Breast epithelium (tissue), 4 donors: ENCODE data around the gene GPR55. TPM values are rescaled to one million over a fixed set of nuclear protein-coding genes. Genes with fewer than 3 reads are reported as not detected.
A peak's percentile ranks its signal among the peaks of the same experiment; 100 is the strongest.

ENCODE experiments used
- DNase-seq, 2 donors: peaks; one replicate each; pipeline ENCODE4 v3.0.0-alpha.2; 2019; ENCODE audit warnings: low spot score in 2 of 2
- H3K27ac ChIP-seq, 2 donors: fragments of 200-600 bp; sonication (generic) in 1 of 2; one replicate each; pipeline ENCODE4 v1.5.1; 2016 to 2019; ENCODE audit warnings: mild to moderate bottlenecking in 1 of 2
- H3K27me3 ChIP-seq, 2 donors: fragments of 200-600 bp; sonication (generic) in 1 of 2; one replicate each; pipeline versions ENCODE4 v1.5.1 to v1.6.0; 2017 to 2019; ENCODE audit warnings: control low read depth in 1 of 2, mild to moderate bottlenecking in 1 of 2
- H3K36me3 ChIP-seq: fragments of 200-600 bp; one replicate; pipeline ENCODE4 v1.5.1; 2019
- H3K4me1 ChIP-seq, 2 donors: fragments of 200-600 bp; sonication (generic); one replicate each; pipeline ENCODE4 v1.5.1; 2016 to 2019; ENCODE audit warnings: control low read depth in 1 of 2
- H3K4me3 ChIP-seq, 3 donors: fragments of 200-600 bp; sonication (generic); 1 replicate in 2 of 3; 2 replicates in 1 of 3; pipeline ENCODE4 v1.5.1; 2016 to 2019; ENCODE audit warnings: mild to moderate bottlenecking in 3 of 3, moderate library complexity in 2 of 3
- H3K9me3 ChIP-seq, 2 donors: fragments of 200-600 bp; sonication (generic) in 1 of 2; one replicate each; pipeline ENCODE4 v1.5.1; 2016 to 2019; ENCODE audit warnings: control low read depth in 1 of 2
- POLR2A ChIP-seq: fragments of 450-650 bp; IDR thresholded peaks from one replicate; pipeline ENCODE4 v1.6.1; 2016; ENCODE audit warnings: antibody characterized with exemption, mild to moderate bottlenecking, moderate library complexity
- POLR2AphosphoS5 ChIP-seq, 3 donors: sonication (generic); formaldehyde crosslinking; IDR thresholded peaks; one replicate each; pipeline ENCODE4 v1.6.1; 2017; ENCODE audit warnings: antibody characterized with exemption in 3 of 3
- intact Hi-C: fragments of 100-400 bp; cut with DNase I; formaldehyde crosslinking; loops from one replicate; pipeline ENCODE4 v1.15.1; 2023; ENCODE audit warnings: low total_unique reads
- total RNA-seq, 3 donors: library from RNA; depleted of rRNA; stranded (reverse); fragments of >200 nt; gene quantifications; one replicate each; pipeline ENCODE4 v1.1.0, GENCODE V29; 2016
- TF ChIP-seq, protein P1 (sequence below), 3 donors: fragments of 450-650 bp; IDR thresholded peaks; one replicate each; pipeline ENCODE4 v1.5.1; 2016 to 2017; ENCODE audit warnings: antibody characterized with exemption in 3 of 3, mild to moderate bottlenecking in 3 of 3, moderate library complexity in 3 of 3

Gene GPR55
- total RNA-seq, 3 donors from 2014 or later: 0.16 to 0.44 TPM; not detected in 1

DNA sequence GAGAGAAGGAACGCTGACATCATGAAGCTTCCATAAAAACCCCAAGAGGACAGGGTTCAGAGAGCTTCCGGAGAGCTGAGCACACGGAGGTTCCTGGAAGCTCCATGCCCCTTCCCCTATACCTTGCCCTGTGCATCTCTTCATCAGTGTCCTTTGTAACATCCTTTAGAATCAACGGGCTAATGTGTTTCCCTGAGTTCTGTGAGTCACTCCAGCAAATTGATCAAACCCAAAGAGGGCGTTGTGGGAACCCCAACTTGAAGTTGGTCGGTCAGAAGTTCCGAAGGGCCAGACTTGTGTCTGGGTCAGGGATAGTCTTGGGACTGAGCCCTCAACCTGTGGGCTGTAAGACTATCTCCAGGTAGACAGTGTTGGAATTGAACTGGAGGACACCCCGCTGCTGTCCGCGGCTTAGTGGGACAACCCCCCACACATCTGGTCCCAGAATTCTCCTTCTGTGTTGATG is 25.9 kb upstream of the GPR55 start:
- no peaks in the 10 kb centered on the region for H3K27me3 ChIP-seq
- no peak overlapping the region for H3K4me3 ChIP-seq
- TF ChIP-seq POLR2A (no peak), POLR2AphosphoS5 (IDR thresholded peaks at IDR 0.05) (no peak)
- TF ChIP-seq, protein P1, sequence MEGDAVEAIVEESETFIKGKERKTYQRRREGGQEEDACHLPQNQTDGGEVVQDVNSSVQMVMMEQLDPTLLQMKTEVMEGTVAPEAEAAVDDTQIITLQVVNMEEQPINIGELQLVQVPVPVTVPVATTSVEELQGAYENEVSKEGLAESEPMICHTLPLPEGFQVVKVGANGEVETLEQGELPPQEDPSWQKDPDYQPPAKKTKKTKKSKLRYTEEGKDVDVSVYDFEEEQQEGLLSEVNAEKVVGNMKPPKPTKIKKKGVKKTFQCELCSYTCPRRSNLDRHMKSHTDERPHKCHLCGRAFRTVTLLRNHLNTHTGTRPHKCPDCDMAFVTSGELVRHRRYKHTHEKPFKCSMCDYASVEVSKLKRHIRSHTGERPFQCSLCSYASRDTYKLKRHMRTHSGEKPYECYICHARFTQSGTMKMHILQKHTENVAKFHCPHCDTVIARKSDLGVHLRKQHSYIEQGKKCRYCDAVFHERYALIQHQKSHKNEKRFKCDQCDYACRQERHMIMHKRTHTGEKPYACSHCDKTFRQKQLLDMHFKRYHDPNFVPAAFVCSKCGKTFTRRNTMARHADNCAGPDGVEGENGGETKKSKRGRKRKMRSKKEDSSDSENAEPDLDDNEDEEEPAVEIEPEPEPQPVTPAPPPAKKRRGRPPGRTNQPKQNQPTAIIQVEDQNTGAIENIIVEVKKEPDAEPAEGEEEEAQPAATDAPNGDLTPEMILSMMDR (IDR thresholded peaks at IDR 0.05): no peak
- DNase-seq: no peak
- H3K27ac ChIP-seq: no peak overlapping the region
- H3K4me1 ChIP-seq: no peaks in the 10 kb centered on the region
- intact Hi-C loops: no loop called here
- H3K36me3 ChIP-seq: no peaks in the 10 kb centered on the region
- no peaks in the 10 kb centered on the region for H3K9me3 ChIP-seq

DNA sequence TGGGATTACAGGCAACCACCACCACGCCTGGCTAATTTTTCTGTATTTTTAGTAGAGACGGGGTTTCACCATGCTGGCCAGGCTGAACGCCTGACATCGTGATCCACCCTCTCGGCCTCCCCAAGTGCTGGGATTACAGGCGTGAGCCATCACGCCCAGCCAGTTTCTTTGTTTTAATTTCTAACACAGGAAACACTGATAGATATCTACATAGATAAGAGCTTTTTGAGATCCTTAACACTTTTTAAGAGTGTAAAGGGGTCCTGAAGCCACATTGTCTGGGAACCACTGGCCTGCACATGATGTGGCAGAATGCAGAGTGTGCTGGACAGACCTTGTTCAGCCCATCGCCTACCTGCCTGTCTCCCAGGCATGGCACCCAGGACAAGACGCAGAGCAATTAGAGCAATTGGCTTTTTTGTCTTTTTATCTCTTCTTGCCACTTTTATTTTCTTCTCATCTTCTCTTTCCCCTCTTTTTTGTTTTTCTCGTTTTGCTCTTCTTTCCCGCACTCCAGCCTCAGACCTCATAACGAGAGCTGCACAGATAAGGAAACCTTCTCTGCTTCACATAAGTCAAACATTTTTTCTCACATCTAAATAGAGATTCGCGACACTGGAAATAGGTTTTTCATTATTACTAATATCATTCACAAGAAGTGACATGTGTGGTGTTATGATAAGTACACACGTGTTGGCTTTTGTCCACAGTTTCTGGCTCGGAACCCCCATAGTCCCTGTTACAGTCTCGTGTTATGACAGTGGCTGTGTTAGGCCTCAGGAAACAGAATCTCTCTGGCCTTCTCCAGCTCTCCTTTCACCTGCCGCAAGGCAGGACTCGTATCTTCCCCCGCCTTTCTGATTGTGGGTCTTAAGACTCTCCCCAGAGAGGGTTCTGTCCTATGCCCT is 25.2 kb upstream of the GPR55 start:
- Histone ChIP-seq H3K27me3 (no peaks in the 10 kb centered on the region), H3K9me3 (no peaks in the 10 kb centered on the region), H3K4me3 (no peak overlapping the region), H3K27ac (no peak overlapping the region), H3K4me1 (no peaks in the 10 kb centered on the region), H3K36me3 (no peaks in the 10 kb centered on the region)
- no peak for DNase-seq
- TF ChIP-seq, protein P1 (IDR thresholded peaks at IDR 0.05): no peak
- TF ChIP-seq POLR2AphosphoS5 (IDR thresholded peaks at IDR 0.05): no peak
- TF ChIP-seq POLR2A: no peak
- intact Hi-C loops: no loop called here

DNA sequence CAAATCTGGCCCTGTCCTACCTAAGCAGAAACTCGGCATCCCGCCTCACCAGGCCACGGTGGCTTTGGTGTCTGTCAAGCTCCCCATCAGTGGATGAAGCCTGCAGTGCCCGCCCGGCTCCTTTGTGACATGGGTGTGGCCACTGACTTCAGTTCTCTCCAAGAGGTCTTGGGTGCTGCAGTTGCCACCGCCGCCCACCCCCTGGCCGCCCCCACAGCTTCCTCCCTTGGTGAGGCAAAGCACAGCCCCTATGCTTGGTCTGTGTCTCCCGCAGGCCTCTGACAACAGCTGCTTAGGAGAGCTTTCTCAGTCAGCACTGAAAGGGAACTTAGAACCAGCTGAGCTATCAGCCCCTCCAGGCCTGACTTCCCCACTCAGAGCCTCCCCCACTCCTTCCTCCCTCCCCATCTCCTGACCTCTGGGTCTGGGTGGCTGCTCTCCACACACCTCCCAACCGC is 22.9 kb upstream of the GPR55 start:
- H3K27me3 ChIP-seq: no peaks in the 10 kb centered on the region
- H3K9me3 ChIP-seq: no peaks in the 10 kb centered on the region
- H3K4me1 ChIP-seq: no peaks in the 10 kb centered on the region
- H3K36me3 ChIP-seq: no peaks in the 10 kb centered on the region
- TF ChIP-seq POLR2AphosphoS5 (IDR thresholded peaks at IDR 0.05) (no peak), POLR2A (no peak)
- TF ChIP-seq, protein P1 (IDR thresholded peaks at IDR 0.05): no peak
- DNase-seq: peak in 1 of 2 donors; percentile 46
- intact Hi-C loops: no loop called here
- no peak overlapping the region for H3K4me3 ChIP-seq
- H3K27ac ChIP-seq: no peak overlapping the region

DNA sequence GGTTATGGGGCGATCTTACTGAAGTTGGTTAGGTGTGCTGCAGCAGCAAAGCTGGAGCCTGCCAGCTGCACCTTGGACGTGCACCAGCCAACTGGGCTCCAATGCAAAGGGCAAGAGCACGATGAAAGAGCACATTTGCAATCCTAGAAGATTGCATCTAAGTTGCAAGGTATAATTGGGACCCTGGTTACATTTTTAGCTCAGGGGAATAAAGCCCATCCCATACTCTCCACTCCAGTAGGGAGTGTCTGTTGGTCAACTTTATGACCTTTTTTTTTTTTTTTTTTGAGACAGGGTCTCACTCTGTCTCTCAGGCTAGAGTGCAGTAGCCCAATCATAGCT is 22.2 kb upstream of the GPR55 start:
- no peaks in the 10 kb centered on the region for H3K4me1 ChIP-seq
- no peak for DNase-seq
- H3K4me3 ChIP-seq: no peak overlapping the region
- no peaks in the 10 kb centered on the region for H3K9me3 ChIP-seq
- no peaks in the 10 kb centered on the region for H3K27me3 ChIP-seq
- H3K36me3 ChIP-seq: no peaks in the 10 kb centered on the region
- H3K27ac ChIP-seq: no peak overlapping the region
- intact Hi-C loops: no loop called here
- TF ChIP-seq, protein P1 (IDR thresholded peaks at IDR 0.05): no peak
- TF ChIP-seq POLR2AphosphoS5 (IDR thresholded peaks at IDR 0.05) (no peak), POLR2A (no peak)

DNA sequence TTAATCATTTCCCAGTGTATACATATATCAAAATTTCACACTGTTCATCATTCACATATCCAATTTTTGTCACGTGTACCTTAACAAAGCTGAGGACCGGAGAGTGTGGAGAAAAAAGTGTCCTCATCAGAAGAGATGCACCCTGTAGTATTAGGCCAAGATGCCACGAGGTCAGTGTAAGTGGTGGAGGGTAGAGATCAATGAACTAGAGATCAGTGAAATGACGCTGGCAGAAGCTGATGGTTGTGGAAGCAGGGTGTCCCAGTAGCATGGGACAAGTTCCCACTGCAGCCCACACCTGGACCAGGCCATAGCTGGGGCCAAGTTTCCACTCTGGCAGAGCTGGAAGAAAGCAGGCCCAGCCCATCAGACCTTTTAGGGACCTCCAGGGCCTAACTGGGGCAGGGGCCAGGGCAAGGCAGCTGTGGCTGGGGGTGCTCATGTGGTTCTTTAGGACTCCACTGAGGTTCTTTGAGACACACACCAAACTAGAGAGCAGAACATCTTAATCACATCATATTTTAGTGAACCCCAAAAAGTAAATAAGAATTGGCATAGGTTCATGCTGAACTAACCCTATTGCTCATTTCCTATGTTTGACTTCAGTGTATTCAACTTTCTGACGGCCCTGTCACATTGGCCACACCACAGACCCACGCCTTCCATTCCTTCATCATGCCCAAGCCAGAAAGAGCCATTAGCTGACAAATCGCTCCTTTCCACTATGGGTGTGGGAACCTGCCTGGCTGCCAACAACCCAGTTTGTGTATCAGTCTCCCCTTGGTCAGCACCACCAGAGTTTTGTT is 21.6 kb upstream of the GPR55 start:
- H3K36me3 ChIP-seq: no peaks in the 10 kb centered on the region
- no peak overlapping the region for H3K27ac ChIP-seq
- H3K27me3 ChIP-seq: no peaks in the 10 kb centered on the region
- DNase-seq: no peak
- H3K4me3 ChIP-seq: no peak overlapping the region
- intact Hi-C loops: no loop called here
- no peaks in the 10 kb centered on the region for H3K9me3 ChIP-seq
- H3K4me1 ChIP-seq: no peaks in the 10 kb centered on the region
- TF ChIP-seq POLR2A (no peak), POLR2AphosphoS5 (IDR thresholded peaks at IDR 0.05) (no peak)
- TF ChIP-seq, protein P1 (IDR thresholded peaks at IDR 0.05): no peak
